CD14-positive monocyte (primary cell): ENCODE results near the gene SSBP4. TPM values are rescaled to one million over a fixed set of nuclear protein-coding genes. Genes with fewer than 3 reads are reported as not detected.

Experiments
- DNase-seq, 3 donors: peaks; one replicate each; pipeline ENCODE4 v3.0.0-alpha.2; 2011 to 2022
- H2AFZ ChIP-seq: 2 replicates; pipeline ENCODE4 v1.6.0; 2012; ENCODE audit warnings: mild to moderate bottlenecking, low read depth, low read length, inconsistent platforms; ENCODE audit not compliant: insufficient read depth, poor library complexity, severe bottlenecking
- H3K27ac ChIP-seq, 2 donors: 1 replicate in 1 of 2; 2 replicates in 1 of 2; pipeline ENCODE4 v1.5.1; 2012 to 2013; ENCODE audit warnings: low read length in 2 of 2, control low read depth in 1 of 2, inconsistent platforms in 1 of 2, low read depth in 1 of 2, mild to moderate bottlenecking in 1 of 2
- H3K27me3 ChIP-seq, 2 donors: one replicate each; pipeline versions ENCODE4 v1.6.0 to v1.6.1; 2011 to 2013; ENCODE audit warnings: low read length in 2 of 2; ENCODE audit not compliant: control insufficient read depth in 2 of 2, insufficient read depth in 2 of 2
- H3K36me3 ChIP-seq, 2 donors: replicated peaks in 1 of 2; 1 replicate in 1 of 2; 2 replicates in 1 of 2; pipeline versions ENCODE4 v1.5.1 to v1.6.1; 2012 to 2013; ENCODE audit warnings: low read length in 2 of 2, control low read depth in 1 of 2, inconsistent platforms in 1 of 2, mild to moderate bottlenecking in 1 of 2; ENCODE audit not compliant: insufficient read depth in 2 of 2, control insufficient read depth in 1 of 2
- H3K4me1 ChIP-seq, 2 donors: 1 replicate in 1 of 2; 2 replicates in 1 of 2; pipeline versions ENCODE4 v1.5.1 to v1.6.1; 2012 to 2013; ENCODE audit warnings: low read length in 2 of 2, control low read depth in 1 of 2, inconsistent platforms in 1 of 2, mild to moderate bottlenecking in 1 of 2, moderate library complexity in 1 of 2; ENCODE audit not compliant: insufficient read depth in 2 of 2, control insufficient read depth in 1 of 2
- H3K4me2 ChIP-seq: replicated peaks from 2 replicates; pipeline ENCODE3; 2012; ENCODE audit warnings: low read length, moderate library complexity, mild to moderate bottlenecking; ENCODE audit not compliant: poor library complexity, severe bottlenecking; ENCODE audit errors: extremely low read depth
- H3K4me3 ChIP-seq, 3 experiments: fragments of 200-600 bp in 1 of 3; sonication (generic) in 1 of 3; replicated peaks in 1 of 3; 1 replicate in 2 of 3; 2 replicates in 1 of 3; pipeline ENCODE4 v1.5.1; 2011 to 2013; ENCODE audit warnings: low read length in 3 of 3, mild to moderate bottlenecking in 3 of 3, control low read depth in 2 of 3, low read depth in 2 of 3, inconsistent platforms in 1 of 3, moderate library complexity in 1 of 3
- H3K79me2 ChIP-seq: 2 replicates; pipeline ENCODE4 v1.6.0; 2012; ENCODE audit warnings: mild to moderate bottlenecking, control low read depth, inconsistent platforms, low read length, moderate library complexity; ENCODE audit not compliant: insufficient read depth
- H3K9ac ChIP-seq: 2 replicates; pipeline ENCODE4 v1.6.0; 2017; ENCODE audit warnings: low read length, mild to moderate bottlenecking; ENCODE audit not compliant: insufficient read depth, poor library complexity, severe bottlenecking
- H3K9me3 ChIP-seq, 2 donors: replicated peaks in 1 of 2; 1 replicate in 1 of 2; 2 replicates in 1 of 2; pipeline versions ENCODE4 v1.5.1 to v1.6.1; 2012 to 2013; ENCODE audit warnings: low read length in 2 of 2, control low read depth in 1 of 2; ENCODE audit not compliant: control insufficient read depth in 1 of 2, insufficient read depth in 1 of 2
- H4K20me1 ChIP-seq: 2 replicates; pipeline ENCODE4 v1.6.0; 2012; ENCODE audit warnings: mild to moderate bottlenecking, low read length, control low read depth, moderate library complexity; ENCODE audit not compliant: insufficient read depth
- H3K27ac Mint-ChIP-seq, 7 donors: one replicate each; pipeline ENCODE4 v1.8.0; 2020; ENCODE audit warnings: mild to moderate bottlenecking in 7 of 7, mixed read lengths in 7 of 7, moderate library complexity in 6 of 7, inconsistent platforms in 2 of 7
- H3K27me3 Mint-ChIP-seq, 3 donors: one replicate each; pipeline ENCODE4 v1.8.0; 2021 to 2022; ENCODE audit warnings: low read depth in 3 of 3, mild to moderate bottlenecking in 3 of 3, mixed read lengths in 3 of 3, moderate library complexity in 3 of 3, inconsistent platforms in 1 of 3
- H3K36me3 Mint-ChIP-seq, 2 donors: one replicate each; pipeline ENCODE4 v1.8.0; 2020; ENCODE audit warnings: mixed read lengths in 2 of 2, inconsistent platforms in 1 of 2, mild to moderate bottlenecking in 1 of 2
- H3K4me1 Mint-ChIP-seq: one replicate; pipeline ENCODE4 v1.8.0; 2020; ENCODE audit warnings: mild to moderate bottlenecking, mixed read lengths
- H3K4me3 Mint-ChIP-seq, 2 donors: one replicate each; pipeline ENCODE4 v1.8.0; 2020; ENCODE audit warnings: mild to moderate bottlenecking in 2 of 2, mixed read lengths in 2 of 2, moderate library complexity in 1 of 2
- H3K9me3 Mint-ChIP-seq, 7 donors: one replicate each; pipeline ENCODE4 v1.8.0; 2020 to 2022; ENCODE audit warnings: mixed read lengths in 7 of 7, mild to moderate bottlenecking in 6 of 7, moderate library complexity in 6 of 7, inconsistent platforms in 2 of 7
- WGBS: methylation state at CpG from one replicate; pipeline ENCODE4 v1.1.5; 2013; ENCODE audit warnings: missing lambda C conversion rate; ENCODE audit not compliant: insufficient coverage; 5-methylcytosine and 5-hydroxymethylcytosine counted together
- intact Hi-C, 2 donors: fragments of 100-400 bp; cut with micrococcal nuclease; formaldehyde crosslinking; loops; one replicate each; pipeline versions ENCODE4 v1.15.0 to v1.15.1; 2023
- polyA plus RNA-seq, 3 donors: library from polyadenylated mRNA; depleted of rRNA in 1 of 3; unstranded in 2 of 3; stranded (reverse) in 1 of 3; fragments of 300-500 nt in 2 of 3; fragments of >200 nt in 1 of 3; fragmentation: Illumina TruSeq in 2 of 3; gene quantifications; 1 replicate in 2 of 3; 2 replicates in 1 of 3; pipeline ENCODE4 v1.2.3, GENCODE V29; 2012 to 2021
- TF ChIP-seq, protein P1 (sequence below): fragments of 200-600 bp; IDR thresholded peaks from one replicate; pipeline ENCODE4 v1.8.0; 2022; ENCODE audit warnings: antibody characterized with exemption, mild to moderate bottlenecking

SSBP4 gene
- polyA plus RNA-seq, 3 donors = 38.5 to 74.5 (median 48.3) TPM

DNA sequence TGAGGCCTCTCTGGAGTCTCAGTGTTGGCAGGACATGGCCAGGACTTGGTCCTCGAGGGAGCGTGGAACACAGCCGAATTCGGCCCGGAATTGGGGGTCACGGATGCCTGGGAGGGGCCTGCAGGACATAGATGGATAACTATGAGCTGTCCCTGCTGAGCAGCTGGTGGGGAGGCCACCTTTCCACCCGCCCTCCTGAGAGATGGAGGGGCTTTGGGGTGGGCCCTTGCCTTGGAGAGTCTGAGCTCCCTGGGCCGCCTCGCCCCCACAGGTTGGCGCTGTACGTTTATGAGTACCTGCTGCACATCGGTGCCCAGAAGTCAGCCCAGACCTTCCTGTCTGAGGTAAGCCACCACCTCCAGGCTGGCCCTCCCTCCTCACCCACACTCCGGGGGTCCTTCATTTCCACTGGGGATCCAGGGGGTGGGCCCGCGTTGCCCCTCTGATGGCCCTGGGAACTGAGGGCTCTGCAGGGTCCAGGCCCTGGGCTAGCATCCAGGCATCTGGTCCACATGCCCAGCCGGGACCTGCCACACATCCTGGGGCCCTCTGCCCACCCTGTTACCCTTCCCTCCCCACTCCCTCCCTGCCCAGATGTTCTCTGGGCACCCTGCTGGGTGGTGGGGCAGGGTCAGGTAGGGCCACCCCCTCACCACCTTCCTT lies 8.0 kb downstream of the SSBP4 start:
- Histone ChIP-seq H3K4me2 (no peak overlapping the region), H2AFZ (no peak overlapping the region), H3K27ac (no peak overlapping the region), H3K79me2 (peaks cover 37% of the 10 kb centered on the region), H3K9ac (no peak overlapping the region), H4K20me1 (peaks cover 92% of the 10 kb centered on the region), H3K36me3 (peaks cover 0 to 3% of the 10 kb centered on the region in 2 donors), H3K4me1 (peaks cover 19 to 31% of the 10 kb centered on the region in 2 donors), H3K9me3 (no peaks in the 10 kb centered on the region), H3K4me3 (no peak overlapping the region), H3K27me3 (peaks cover 0 to 5% of the 10 kb centered on the region in 2 donors)
- Mint-ChIP-seq H3K4me1 (peaks cover 27% of the 10 kb centered on the region), H3K4me3 (no peak overlapping the region), H3K36me3 (peaks cover 8 to 31% of the 10 kb centered on the region in 2 donors), H3K27ac (no peak overlapping the region), H3K9me3 (no peaks in the 10 kb centered on the region), H3K27me3 (peaks cover 2 to 6% (median 5%) of the 10 kb centered on the region in 3 donors)
- TF ChIP-seq, protein P1, sequence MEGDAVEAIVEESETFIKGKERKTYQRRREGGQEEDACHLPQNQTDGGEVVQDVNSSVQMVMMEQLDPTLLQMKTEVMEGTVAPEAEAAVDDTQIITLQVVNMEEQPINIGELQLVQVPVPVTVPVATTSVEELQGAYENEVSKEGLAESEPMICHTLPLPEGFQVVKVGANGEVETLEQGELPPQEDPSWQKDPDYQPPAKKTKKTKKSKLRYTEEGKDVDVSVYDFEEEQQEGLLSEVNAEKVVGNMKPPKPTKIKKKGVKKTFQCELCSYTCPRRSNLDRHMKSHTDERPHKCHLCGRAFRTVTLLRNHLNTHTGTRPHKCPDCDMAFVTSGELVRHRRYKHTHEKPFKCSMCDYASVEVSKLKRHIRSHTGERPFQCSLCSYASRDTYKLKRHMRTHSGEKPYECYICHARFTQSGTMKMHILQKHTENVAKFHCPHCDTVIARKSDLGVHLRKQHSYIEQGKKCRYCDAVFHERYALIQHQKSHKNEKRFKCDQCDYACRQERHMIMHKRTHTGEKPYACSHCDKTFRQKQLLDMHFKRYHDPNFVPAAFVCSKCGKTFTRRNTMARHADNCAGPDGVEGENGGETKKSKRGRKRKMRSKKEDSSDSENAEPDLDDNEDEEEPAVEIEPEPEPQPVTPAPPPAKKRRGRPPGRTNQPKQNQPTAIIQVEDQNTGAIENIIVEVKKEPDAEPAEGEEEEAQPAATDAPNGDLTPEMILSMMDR = no peak
- 93% methylated on average over 4 of the region's 16 CpGs for WGBS
- DNase-seq = no peak
- intact Hi-C loops = no loop called here

DNA sequence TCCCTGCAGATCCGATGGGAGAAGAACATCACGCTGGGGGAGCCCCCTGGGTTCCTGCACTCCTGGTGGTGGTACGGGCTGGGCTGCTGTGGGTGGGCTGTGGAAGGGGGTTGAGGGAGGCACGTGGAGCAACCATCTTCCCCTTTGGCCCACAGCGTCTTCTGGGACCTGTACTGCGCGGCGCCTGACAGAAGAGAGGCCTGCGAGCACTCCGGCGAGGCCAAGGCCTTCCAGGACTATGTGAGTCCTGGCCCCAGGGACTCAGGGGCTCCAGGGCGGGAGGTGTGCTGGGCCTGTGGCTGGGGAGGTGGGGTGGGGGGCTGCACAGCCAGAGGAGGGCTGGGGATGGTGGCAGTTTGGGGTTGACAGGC lies 8.5 kb downstream of the SSBP4 start:
- Mint-ChIP-seq H3K27ac (peak overlapping the region in 1 of 7 donors; percentile 54), H3K36me3 (peaks cover 6 to 26% of the 10 kb centered on the region in 2 donors), H3K4me1 (peaks cover 25% of the 10 kb centered on the region), H3K9me3 (no peaks in the 10 kb centered on the region), H3K27me3 (peaks cover 5 to 9% (median 8%) of the 10 kb centered on the region in 3 donors), H3K4me3 (no peak overlapping the region)
- Histone ChIP-seq H3K4me1 (peaks cover 17 to 30% of the 10 kb centered on the region in 2 donors), H3K4me2 (no peak overlapping the region), H3K79me2 (peaks cover 32% of the 10 kb centered on the region), H3K27ac (no peak overlapping the region), H2AFZ (no peak overlapping the region), H3K27me3 (peaks cover 0 to 7% of the 10 kb centered on the region in 2 donors), H3K36me3 (peaks cover 0 to 3% of the 10 kb centered on the region in 2 donors), H3K9me3 (no peaks in the 10 kb centered on the region), H4K20me1 (peaks cover 86% of the 10 kb centered on the region), H3K9ac (no peak overlapping the region), H3K4me3 (no peak overlapping the region)
- intact Hi-C loops = no loop called here
- TF ChIP-seq, protein P1 = no peak
- 90% methylated on average over 8 of the region's 12 CpGs for WGBS
- DNase-seq = no peak
